ENCODE measurements around the gene PODN. TPM values are rescaled to one million over a fixed set of nuclear protein-coding genes. Genes with fewer than 3 reads are reported as not detected.
A peak's percentile ranks its signal among the peaks of the same experiment; 100 is the strongest.

PODN gene, protein sequence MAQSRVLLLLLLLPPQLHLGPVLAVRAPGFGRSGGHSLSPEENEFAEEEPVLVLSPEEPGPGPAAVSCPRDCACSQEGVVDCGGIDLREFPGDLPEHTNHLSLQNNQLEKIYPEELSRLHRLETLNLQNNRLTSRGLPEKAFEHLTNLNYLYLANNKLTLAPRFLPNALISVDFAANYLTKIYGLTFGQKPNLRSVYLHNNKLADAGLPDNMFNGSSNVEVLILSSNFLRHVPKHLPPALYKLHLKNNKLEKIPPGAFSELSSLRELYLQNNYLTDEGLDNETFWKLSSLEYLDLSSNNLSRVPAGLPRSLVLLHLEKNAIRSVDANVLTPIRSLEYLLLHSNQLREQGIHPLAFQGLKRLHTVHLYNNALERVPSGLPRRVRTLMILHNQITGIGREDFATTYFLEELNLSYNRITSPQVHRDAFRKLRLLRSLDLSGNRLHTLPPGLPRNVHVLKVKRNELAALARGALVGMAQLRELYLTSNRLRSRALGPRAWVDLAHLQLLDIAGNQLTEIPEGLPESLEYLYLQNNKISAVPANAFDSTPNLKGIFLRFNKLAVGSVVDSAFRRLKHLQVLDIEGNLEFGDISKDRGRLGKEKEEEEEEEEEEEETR
- total RNA-seq (2014; rRNA removed; shearing (Covaris generic)): not detected in 2 replicates

- no peak for DNase-seq (ENCODE audit: low read depth)
These were observed at the start of gene PODN for GRCh38 chr1:53061859-53062707. Gene PODN, plus strand, starts transcription at chr1:53062213. Its CDS starts 7,643 bp downstream, at chr1:53069856.

DNA sequence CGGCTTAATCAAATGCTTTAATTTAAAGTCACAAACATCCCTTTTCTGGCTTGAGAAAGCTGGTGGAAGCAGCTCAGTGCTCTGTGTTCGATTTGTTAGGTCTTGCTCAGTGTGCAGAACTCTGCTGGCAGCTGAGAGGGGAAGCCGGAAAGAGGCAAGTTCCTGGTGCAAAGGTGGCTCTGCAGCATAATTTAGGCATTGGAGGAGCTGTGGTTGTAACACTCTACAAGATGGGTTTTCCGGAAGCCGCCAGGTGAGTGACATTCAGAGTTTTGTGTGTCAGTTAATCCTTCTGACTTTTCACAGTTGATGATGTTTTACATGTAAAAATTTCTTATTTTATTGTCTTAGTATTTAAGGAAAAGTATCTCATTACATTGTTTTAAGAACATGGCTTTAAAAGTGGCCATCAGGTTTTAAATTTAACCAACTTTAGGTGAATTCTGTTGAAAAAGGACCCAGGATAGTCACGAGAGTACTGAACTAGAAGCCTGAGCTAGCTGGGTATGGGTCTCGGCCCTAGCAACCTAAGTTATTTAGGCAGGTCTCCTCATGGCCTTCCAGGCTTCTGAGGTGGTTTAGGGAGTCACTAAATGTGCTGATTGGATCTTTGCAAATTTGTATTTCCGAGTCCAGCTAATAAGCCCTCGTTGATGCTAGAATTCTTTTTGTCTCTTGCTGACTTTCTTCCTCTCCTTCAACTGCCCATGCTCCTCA, 47.1 kb upstream of the PODN start:
- peak; percentile 88 for DNase-seq (ENCODE audit: low read depth)

DNA sequence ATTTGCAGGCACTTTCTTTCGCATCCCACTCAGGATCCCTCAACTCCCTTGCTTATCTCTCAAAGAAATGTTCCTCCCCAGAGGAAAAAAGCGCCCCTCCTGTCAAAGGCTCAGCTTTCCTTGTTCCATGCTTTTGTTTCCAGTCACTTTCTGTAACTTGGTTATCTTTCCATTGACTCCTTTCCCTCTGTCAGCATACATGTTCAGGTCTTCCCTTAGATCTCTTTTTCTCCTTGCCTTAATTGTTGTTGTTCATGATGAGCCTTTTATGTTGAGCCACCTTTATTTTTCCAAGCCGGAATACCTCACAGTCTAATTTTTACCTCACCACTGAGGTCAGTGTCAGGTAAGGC, 46.5 kb upstream of the PODN start:
- no peak for DNase-seq (ENCODE audit: low read depth)

GRCh38 chr1:53016705-53017104, 45.3 kb upstream of the PODN start:
- DNase-seq (ENCODE audit: low read depth): no peak

- no peak for DNase-seq (ENCODE audit: low read depth)
These were observed 41.4 kb upstream of the PODN start for GRCh38 chr1:53020588-53020987.

GRCh38 chr1:53022179-53022578, 39.8 kb upstream of the PODN start:
- DNase-seq (ENCODE audit: low read depth): no peak

DNA sequence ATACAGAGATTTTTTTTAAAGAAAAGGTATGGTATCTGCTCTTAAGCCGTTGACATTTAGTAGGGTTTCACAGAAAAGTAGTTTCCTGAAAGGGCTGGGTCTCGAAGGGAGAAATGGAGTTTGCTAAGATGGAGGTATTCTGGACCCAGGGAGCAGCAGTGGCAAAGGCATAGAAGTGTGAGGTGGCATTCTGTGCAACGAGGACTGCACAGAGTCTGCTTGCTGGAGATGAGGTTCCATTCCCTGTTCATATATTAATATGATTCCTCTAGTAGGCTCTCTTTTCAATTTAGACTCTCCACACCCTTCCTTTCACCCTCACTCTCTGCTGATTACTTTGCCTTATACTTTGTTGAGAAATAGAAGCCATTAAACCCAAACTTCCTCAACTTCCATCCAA, 38.5 kb upstream of the PODN start:
- no peak for DNase-seq (ENCODE audit: low read depth)

DNA sequence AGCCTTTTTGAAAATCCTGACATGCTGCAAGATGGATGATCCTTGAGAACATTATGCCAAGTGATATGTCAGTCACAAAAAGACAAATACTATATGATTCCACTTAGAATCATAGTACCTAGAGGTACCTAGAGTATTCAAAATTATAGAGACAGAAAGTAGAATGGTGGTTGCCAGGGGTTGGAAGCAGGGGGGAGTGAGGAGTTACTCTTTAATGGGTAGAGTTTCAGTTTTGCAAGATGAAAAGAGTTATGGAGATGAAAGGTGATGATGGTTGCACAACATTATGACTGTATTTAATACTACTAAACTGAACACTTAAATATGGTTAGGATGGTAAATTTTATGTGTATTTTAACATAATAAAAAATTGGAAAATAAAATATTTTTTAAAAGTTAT, 37.9 kb upstream of the PODN start:
- DNase-seq (ENCODE audit: low read depth): no peak

DNA sequence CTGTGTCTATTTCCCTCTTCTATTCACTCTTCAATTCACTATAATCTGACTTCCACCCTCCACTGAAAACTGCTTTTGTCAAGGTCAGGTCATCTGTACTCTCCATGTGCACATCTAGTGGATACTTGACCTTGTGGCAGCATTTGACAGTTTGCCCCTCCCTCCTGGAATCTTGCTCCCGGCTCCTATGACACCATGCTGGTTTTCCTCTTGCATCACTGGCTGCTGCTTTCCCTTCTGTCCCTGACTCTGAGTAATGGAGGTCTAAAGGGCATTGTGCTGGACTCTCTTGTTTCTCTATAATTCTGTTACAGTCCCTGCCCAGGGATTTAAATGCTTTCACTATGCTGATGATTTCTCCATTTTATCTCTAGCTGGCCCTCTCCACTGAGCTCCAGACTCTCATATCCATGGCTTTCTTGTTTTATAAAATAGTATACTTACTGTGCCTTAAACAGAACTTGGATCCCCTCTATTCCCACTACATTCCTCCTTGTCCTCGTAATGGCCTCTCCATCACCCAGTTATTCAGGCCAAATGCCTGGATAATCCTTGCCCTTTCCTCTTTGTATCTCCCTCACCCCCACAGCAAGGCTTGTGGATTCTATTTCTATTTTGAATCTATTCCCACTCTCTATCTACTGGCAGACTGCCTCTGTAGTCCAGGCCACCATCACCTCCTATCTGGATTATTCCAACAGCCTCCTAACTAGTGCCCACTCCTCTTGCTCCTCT, 36.8 kb upstream of the PODN start:
- peak; percentile 44 for DNase-seq (ENCODE audit: low read depth)

- DNase-seq (ENCODE audit: low read depth): no peak
These were observed 36.3 kb upstream of the PODN start for GRCh38 chr1:53025769-53026112.

- DNase-seq (ENCODE audit: low read depth): no peak
These were observed 35.8 kb upstream of the PODN start for GRCh38 chr1:53026254-53026653.

- no peak for DNase-seq (ENCODE audit: low read depth)
These were observed 30.3 kb upstream of the PODN start for GRCh38 chr1:53031732-53032131.

- DNase-seq (ENCODE audit: low read depth): no peak
These were observed 24.9 kb upstream of the PODN start for GRCh38 chr1:53037159-53037558.

- no peak for DNase-seq (ENCODE audit: low read depth)
These were observed 23.4 kb upstream of the PODN start for GRCh38 chr1:53038566-53038965.

- no peak for DNase-seq (ENCODE audit: low read depth)
These were observed 18.7 kb upstream of the PODN start for GRCh38 chr1:53043271-53043670.

DNA sequence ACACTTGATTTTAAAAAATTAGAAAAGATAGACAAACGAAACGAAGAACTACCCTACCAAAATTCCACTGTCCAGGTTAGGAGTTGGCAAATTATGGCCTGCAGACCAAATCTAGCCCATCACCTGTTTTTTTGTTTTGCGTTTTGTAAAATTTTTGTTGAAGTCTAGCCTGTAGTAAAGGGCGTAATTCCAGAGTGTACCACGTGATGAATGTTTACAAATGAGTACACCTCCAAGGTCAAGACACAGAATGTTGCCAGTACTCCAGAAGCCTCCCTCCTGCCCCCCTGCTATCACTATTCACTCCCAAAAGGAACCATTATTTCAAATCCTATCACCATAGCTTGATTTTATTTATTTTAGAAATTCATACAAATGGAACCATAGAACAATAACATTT, 17.1 kb upstream of the PODN start:
- no peak for DNase-seq (ENCODE audit: low read depth)

DNA sequence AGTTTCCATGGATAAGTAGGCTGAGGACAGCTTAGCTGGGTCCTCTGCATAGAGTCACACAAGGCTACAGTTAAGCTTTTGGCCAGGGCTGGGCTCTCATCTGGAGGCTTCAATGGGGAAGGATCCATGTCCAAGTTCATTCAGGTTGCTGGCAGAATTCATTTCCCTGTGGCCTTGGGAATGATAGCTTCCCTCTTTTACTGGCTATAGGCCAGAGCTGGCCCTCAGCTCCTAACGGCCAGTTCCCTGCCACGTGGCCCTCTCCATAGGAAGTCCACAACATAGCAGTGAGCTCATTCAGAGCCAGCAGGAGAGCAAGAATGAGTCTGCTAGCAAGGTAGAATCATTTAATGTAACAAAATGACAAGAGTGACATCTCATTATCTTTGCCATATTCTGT, 15.1 kb upstream of the PODN start:
- peak; percentile 87 for DNase-seq (ENCODE audit: low read depth)

DNA sequence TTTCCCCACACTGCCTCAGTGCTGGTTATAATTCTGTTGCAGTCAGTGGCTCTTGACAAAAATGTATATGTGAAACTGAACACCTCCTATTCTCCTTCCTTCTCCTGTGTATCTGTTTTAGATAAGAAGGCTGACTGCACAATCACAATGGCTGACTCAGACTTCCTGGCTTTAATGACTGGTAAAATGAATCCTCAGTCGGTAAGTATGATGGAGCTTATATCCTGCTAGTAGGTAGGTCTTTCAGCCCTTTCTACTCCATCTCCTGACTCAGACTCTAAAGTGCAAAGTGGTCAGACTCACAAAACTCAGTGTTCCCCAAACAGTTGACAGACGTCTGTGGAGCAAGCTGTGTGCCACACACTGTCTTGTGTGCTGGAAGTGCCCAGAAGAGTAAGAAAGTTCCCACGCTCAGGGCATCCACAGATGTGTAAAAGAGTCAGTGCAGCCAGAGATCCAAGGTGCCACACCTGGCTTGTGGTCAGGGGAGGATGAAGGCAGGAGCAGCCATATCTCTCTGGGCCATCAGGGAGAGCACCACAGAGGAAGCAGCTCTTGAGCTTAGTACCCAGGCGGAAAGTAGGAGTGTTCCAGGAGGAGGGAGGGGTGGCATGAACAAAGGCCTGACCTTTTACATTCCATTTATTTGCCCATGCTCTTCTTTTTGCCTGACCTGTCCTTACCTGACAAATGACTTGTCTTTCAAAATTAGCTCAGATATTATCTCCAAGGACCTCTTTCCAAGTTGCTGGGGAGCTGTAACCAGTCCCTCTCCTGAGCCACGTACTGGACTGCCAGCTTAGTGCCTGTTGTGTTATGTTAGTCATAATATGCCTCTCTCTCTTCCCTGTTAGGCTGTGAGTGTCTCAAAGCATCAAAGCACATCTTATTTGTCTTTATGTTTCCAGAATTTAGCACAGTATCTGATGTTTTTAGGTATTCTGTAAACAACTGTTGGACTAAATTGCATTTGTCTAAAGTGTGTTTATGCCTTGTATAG, 14.0 kb upstream of the PODN start:
- peak; percentile 91 for DNase-seq (ENCODE audit: low read depth)

GRCh38 chr1:53048960-53049573, 12.9 kb upstream of the PODN start:
- no peak for DNase-seq (ENCODE audit: low read depth)

DNA sequence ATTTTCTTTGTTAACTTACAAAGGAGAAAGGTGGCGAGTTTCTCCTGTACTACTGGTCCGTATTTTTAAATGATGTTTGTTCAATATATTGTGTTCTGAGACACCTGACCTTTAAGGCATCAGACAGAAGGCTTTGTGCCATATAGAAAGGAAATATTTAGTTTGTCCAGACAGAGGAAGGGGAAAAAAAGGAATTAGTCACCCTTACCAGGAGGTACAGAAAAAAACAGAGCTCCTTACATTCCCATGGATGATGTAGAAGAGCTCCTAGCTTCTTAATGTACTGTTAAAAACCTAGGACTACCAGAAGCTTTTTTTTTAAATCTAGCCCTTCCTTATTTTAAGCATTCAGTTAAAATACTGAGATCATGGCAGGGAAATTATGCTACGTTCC, 12.4 kb upstream of the PODN start:
- DNase-seq (ENCODE audit: low read depth): peak; percentile 30
